Astrocyte of the hippocampus (primary cell): ENCODE results near the gene FXYD2.

Experiments used
- DNase-seq: peaks from one replicate; pipeline ENCODE4 v3.0.0; 2011; ENCODE audit warnings: low read depth, low spot score

Gene FXYD2

GRCh38 chr11:117857734-117858414 lies 33.3 kb upstream of the FXYD2 start:
- DNase-seq, result no peak

- no peak for DNase-seq
Observed at GRCh38 chr11:117855912-117856651, 31.5 kb upstream of the FXYD2 start.

- DNase-seq, result no peak
Observed at GRCh38 chr11:117855186-117855845, 30.8 kb upstream of the FXYD2 start.

- DNase-seq, result no peak
Observed at GRCh38 chr11:117852309-117852708, 27.8 kb upstream of the FXYD2 start.

- DNase-seq, result no peak
Observed at GRCh38 chr11:117851852-117852251, 27.3 kb upstream of the FXYD2 start.

DNA sequence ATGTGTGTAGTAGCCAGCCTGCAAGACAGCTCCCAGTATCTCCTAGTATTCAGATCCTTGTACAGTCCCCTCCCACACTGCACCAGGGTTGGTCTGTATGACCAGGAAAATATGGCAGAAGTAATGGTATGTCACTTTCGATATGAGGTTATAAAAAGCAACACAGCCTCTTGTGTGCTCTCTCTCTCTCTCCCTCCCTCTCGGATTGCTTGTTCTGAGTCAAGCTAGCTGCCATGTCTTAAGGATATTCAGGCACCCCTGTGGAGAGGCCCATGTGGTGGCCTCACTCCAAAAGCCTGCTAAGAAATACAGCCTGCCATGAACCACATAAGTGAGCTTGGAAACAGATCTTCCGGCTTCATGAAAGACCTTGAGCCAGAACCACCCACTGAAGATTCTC lies 26.6 kb upstream of the FXYD2 start:
- DNase-seq, result no peak

DNA sequence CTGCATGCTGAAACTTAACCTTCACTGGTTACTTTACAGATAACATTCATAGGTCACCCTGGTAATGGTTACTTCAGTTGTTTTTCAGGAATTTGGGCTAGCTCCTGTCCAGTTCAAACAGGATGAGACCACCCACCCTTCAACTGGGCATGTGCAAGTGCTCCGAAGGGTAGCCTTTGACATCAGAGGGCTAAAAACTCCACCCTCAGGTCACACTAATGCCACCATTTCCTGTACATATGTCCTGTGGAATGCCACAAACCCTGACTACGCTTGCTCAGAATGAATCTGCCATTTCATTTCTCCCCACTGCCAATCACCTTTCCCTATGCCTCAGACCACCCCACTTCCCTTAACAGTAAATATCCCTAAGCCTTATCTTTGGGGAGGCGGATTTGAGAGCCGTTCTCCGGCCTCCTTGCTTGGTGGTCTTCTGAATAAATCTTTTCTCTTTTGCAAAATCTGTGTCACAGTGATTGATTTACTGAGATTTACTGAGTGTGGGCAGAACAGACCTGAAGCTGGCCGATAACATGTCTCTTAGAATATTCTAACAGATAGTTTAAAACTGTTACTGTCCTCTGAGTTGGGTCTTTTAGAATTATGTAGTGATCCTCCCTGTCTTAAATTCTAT lies 25.4 kb upstream of the FXYD2 start:
- no peak for DNase-seq

GRCh38 chr11:117843666-117844484 lies 19.3 kb upstream of the FXYD2 start:
- peak; percentile 86 for DNase-seq

- DNase-seq, result no peak
Observed at GRCh38 chr11:117842131-117842941, 17.8 kb upstream of the FXYD2 start.

- no peak for DNase-seq
Observed at GRCh38 chr11:117841551-117842031, 17.0 kb upstream of the FXYD2 start.

DNA sequence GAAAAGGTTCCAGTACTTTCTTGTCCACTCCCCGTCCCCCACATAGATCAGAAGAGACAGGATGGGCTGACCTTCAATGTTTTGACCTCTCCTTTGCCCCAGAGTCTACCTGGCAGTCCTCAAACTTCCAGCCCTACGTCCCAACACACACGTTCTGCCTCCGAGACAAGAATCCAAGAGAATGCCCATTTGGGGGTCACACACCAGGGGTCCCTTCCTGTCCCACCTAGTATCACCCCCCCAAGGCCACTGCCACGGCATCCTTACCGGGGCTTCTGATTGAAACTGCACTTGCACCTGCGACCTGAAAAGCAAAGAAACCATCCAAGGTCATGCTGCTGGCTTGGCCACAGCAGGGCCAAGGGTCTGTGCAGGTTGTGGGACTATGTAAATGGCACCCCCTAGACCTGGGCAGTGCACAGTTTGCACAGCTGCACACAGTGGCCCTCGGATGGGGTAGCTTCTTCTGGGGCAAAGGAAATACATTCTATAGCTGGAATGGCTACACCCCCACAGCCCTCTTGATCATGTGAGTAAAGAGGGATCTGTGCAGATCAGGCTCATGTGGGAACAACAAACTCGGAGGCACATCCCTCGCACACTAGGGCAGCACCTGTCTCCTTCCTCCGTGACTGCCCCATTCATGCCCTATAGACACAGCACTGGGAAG lies 16.5 kb upstream of the FXYD2 start:
- no peak for DNase-seq

DNA sequence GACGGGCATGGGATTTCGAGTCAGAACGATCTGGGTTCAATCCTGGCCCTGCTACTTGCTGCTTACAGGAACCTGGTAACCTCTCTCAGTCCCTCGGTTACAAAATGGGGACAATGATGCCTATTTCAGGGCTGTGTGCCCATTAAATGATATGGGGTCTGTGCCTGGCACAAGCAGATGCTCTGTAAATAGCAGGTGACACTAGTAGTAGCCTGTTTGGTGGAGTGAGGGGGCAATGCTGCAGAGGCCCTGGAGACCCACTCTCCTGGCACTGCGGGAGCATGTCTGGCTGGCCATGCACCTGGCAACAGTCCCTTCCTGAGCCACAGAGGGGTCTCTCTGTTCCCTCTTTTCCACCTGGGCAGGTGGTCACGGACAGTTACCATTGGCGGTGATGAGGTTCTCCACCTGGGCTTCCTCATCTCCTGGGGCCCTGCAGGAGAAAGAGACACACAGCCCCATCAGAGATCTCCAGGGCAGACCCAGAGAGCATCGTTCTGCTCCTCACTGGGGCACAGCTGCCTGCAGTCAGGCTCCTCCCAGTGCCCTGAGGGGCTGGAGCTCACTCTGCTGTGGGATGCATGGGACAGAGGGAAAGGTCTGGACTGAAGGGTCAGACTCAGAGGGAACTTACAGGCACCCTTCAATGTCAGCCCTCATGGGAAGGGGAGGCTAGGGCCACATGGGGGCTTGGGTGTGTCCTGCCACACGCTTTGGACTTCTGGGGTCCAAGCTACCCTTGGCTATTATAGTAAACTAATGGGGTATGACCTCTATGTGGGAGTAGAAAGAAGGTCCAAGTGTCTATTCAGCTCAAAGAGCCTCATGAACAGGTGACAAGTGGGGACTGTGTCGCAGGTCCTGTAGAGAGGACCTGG lies 15.6 kb upstream of the FXYD2 start:
- DNase-seq, result no peak

DNA sequence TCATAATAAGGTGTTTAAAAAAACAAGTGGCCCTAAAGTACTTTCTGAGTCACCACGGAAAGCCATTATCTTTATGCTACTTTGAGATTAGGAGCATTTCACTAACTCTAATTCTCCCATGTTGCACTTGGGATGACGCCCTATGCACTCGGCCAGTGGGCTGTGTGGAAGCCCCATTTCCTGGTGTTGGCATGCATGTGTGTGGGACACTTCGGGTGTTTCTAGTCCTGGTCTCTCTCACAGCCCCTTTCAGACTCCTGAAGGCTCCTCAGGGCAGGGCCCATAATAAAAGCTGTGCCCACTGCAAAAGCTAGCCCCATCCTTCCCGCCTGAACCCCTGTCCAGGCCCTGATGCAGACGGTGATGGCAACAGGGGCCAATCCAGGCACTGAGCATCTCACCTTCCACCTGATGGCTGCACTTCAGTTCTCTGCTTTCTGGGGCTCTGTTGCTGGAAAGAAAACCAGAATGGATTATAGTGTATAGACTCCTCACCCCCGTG lies 14.9 kb upstream of the FXYD2 start:
- DNase-seq, result no peak

DNA sequence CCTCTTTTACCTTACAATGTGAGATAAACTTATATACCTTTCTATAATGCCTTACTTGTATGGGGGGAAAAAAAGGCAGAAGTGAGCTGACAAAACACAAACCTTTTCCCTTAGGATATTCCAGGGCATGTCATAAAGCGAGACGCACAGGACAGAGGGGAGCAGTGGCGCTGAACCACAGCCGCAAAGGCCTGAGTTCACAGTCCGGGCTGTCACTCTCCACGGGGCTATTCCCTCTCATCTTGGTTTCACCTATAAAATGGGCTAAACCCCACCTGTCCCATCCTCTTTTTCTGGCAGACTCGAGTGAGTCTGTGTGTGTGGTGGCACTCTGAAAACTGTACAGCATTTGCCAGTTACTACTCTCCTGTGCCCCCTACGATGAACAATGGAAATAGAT lies 14.4 kb upstream of the FXYD2 start:
- DNase-seq, result no peak

GRCh38 chr11:117837791-117838190 lies 13.2 kb upstream of the FXYD2 start:
- no peak for DNase-seq

DNA sequence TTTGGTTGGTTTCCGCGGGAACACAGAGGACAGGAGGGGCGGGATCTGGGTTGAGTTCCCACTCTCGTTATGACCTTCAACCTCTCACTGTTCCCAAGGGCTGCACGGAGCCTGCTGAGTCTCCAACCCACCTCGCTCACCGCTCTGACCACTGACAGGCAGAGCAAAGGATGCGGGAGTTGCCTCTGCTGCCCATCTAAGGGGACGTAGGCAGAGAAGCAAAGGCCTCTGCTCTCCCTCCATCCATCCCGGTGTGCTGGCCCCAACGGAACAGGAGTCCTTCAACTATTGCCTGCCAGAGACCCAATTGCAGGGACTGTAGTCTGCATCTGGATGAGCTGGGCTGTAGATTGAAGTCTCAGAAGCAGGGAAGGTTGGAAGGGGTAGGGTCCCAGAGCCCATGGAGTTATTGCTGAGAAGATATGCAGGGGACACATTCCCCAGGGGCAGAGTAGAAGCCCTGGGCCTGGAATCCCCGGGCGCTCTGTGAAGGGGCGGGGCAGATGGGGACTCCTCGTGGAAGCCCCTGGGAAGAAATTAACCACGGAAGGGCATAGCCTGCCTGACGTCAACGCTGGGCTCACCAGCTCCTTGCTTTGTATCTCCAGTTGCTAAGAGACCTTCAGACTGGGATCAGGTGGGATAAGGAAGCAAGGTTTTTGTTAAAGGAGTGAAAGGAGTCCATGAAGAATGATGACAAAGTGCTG lies 12.7 kb upstream of the FXYD2 start:
- no peak for DNase-seq

- DNase-seq, result no peak
Observed at GRCh38 chr11:117836077-117836960, 11.8 kb upstream of the FXYD2 start.
